ENCODE measurements around the gene MAD2L2. TPM values are rescaled to one million over a fixed set of nuclear protein-coding genes. Genes with fewer than 3 reads are reported as not detected.
A peak's percentile ranks its signal among the peaks of the same experiment; 100 is the strongest.

MAD2L2 gene
- polyA plus RNA-seq, 3 donors = 50.4 to 71.3 (median 57.8) TPM

DNA sequence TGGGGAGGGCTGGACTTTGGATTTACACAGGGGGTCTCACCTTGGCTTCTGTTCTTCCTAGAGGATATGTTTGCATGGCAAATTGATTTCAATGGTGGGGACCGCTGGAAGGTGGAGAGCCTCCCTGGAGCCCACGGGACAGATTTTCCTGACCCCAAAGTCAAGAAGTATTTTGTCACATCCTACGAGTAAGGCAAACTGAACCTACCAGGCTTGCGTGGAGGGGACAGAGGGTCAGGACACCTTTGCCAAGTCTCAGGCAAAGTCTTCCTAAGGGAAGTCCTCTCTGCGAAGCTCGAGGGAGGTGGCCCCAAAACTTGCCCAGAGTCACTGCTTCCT lies 9.8 kb downstream of the MAD2L2 start:
- no peaks in the 10 kb centered on the region for H3K9me3 Mint-ChIP-seq
- 60% methylated on average over 5 of the region's 6 CpGs for WGBS (ENCODE audit: insufficient coverage)
- TF ChIP-seq, protein P1, sequence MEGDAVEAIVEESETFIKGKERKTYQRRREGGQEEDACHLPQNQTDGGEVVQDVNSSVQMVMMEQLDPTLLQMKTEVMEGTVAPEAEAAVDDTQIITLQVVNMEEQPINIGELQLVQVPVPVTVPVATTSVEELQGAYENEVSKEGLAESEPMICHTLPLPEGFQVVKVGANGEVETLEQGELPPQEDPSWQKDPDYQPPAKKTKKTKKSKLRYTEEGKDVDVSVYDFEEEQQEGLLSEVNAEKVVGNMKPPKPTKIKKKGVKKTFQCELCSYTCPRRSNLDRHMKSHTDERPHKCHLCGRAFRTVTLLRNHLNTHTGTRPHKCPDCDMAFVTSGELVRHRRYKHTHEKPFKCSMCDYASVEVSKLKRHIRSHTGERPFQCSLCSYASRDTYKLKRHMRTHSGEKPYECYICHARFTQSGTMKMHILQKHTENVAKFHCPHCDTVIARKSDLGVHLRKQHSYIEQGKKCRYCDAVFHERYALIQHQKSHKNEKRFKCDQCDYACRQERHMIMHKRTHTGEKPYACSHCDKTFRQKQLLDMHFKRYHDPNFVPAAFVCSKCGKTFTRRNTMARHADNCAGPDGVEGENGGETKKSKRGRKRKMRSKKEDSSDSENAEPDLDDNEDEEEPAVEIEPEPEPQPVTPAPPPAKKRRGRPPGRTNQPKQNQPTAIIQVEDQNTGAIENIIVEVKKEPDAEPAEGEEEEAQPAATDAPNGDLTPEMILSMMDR (IDR thresholded peaks at IDR 0.05) = no peak
- H3K4me1 Mint-ChIP-seq = peaks cover 15% of the 10 kb centered on the region
- peaks cover 18 to 20% of the 10 kb centered on the region in 2 donors for H3K4me1 ChIP-seq (ENCODE audit: control insufficient read depth in 1 of 2, insufficient read depth in 2 of 2, low read length in 2 of 2)
- no peaks in the 10 kb centered on the region for H3K27me3 ChIP-seq (ENCODE audit: control insufficient read depth in 2 of 2, insufficient read depth in 2 of 2, low read length in 2 of 2)
- H3K36me3 ChIP-seq (replicated peaks in 1 of 2; ENCODE audit: control insufficient read depth in 1 of 2, insufficient read depth in 2 of 2, low read length in 2 of 2) = peaks cover 39 to 66% of the 10 kb centered on the region in 2 donors
- intact Hi-C loops (cut with micrococcal nuclease) = loop anchor here in 1 of 2 donors (5.0 kb wide), 1 partner anchor 46 kb away; no protein-coding TSS in a partner anchor
- peaks cover 26% of the 10 kb centered on the region for H4K20me1 ChIP-seq (ENCODE audit: insufficient read depth, low read length)
- H3K36me3 Mint-ChIP-seq = peaks cover 49 to 75% of the 10 kb centered on the region in 2 donors
- peak overlapping the region; percentile 35 to 70 for H3K27ac ChIP-seq (ENCODE audit: low read depth in 1 of 2, low read length in 2 of 2)
- no peaks in the 10 kb centered on the region for H3K9me3 ChIP-seq (replicated peaks in 1 of 2; ENCODE audit: control insufficient read depth in 1 of 2, insufficient read depth in 1 of 2, low read length in 2 of 2)
- H3K4me2 ChIP-seq (replicated peaks; ENCODE audit: extremely low read depth, low read length, poor library complexity, severe bottlenecking) = no peak overlapping the region
- H3K27me3 Mint-ChIP-seq (ENCODE audit: low read depth in 3 of 3) = no peaks in the 10 kb centered on the region
- no peak overlapping the region for H3K9ac ChIP-seq (ENCODE audit: insufficient read depth, low read length, poor library complexity, severe bottlenecking)
- H3K4me3 ChIP-seq (replicated peaks in 1 of 3; ENCODE audit: low read depth in 2 of 3, low read length in 3 of 3) = no peak overlapping the region
- DNase-seq = no peak
- H3K79me2 ChIP-seq (ENCODE audit: insufficient read depth, low read length) = peaks cover 5% of the 10 kb centered on the region
- H3K4me3 Mint-ChIP-seq = no peak overlapping the region
- no peak overlapping the region for H2AFZ ChIP-seq (ENCODE audit: insufficient read depth, low read depth, low read length, poor library complexity, severe bottlenecking)
- peak overlapping the region in 2 of 7 donors; percentile 18 to 33 for H3K27ac Mint-ChIP-seq

DNA sequence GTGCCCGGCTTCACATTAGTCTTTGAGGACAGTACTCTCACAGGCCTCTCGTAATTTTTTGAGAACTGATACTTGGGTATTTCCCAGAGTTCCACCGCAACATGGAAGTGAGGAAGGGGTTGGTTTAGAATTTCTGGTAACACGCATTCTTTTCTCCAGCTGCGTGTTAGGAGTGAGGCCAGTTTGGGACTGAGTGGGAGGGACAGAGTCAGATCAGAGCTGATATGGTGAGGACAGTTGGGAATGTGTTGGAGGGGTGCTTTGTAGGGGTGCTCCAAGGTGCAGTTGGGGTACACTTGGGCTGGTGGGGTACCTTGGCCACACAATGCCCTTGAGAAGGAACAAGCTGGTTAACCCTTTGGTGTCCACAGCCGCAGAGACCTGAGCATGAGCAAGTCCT lies 10.2 kb downstream of the MAD2L2 start:
- Mint-ChIP-seq H3K36me3 (peaks cover 45 to 71% of the 10 kb centered on the region in 2 donors), H3K4me3 (no peak overlapping the region), H3K9me3 (no peaks in the 10 kb centered on the region), H3K27me3 (ENCODE audit: low read depth in 3 of 3) (no peaks in the 10 kb centered on the region), H3K4me1 (peaks cover 17% of the 10 kb centered on the region), H3K27ac (peak overlapping the region in 6 of 7 donors; percentile 39 to 83 (median 74))
- no peaks in the 10 kb centered on the region for H3K9me3 ChIP-seq (replicated peaks in 1 of 2; ENCODE audit: control insufficient read depth in 1 of 2, insufficient read depth in 1 of 2, low read length in 2 of 2)
- peaks cover 31% of the 10 kb centered on the region for H4K20me1 ChIP-seq (ENCODE audit: insufficient read depth, low read length)
- peaks cover 38 to 62% of the 10 kb centered on the region in 2 donors for H3K36me3 ChIP-seq (replicated peaks in 1 of 2; ENCODE audit: control insufficient read depth in 1 of 2, insufficient read depth in 2 of 2, low read length in 2 of 2)
- no peak overlapping the region for H3K4me2 ChIP-seq (replicated peaks; ENCODE audit: extremely low read depth, low read length, poor library complexity, severe bottlenecking)
- H3K4me3 ChIP-seq (replicated peaks in 1 of 3; ENCODE audit: low read depth in 2 of 3, low read length in 3 of 3) = no peak overlapping the region
- H3K9ac ChIP-seq (ENCODE audit: insufficient read depth, low read length, poor library complexity, severe bottlenecking) = peak overlapping the region; percentile 32
- DNase-seq = peak; percentile 11 to 73 (median 29)
- TF ChIP-seq, protein P1 (IDR thresholded peaks at IDR 0.05) = no peak
- peaks cover 18 to 22% of the 10 kb centered on the region in 2 donors for H3K4me1 ChIP-seq (ENCODE audit: control insufficient read depth in 1 of 2, insufficient read depth in 2 of 2, low read length in 2 of 2)
- H3K79me2 ChIP-seq (ENCODE audit: insufficient read depth, low read length) = peaks cover 9% of the 10 kb centered on the region
- peak overlapping the region; percentile 46 to 70 for H3K27ac ChIP-seq (ENCODE audit: low read depth in 1 of 2, low read length in 2 of 2)
- WGBS (ENCODE audit: insufficient coverage) = 15% methylated on average over 5 of the region's 6 CpGs
- H3K27me3 ChIP-seq (ENCODE audit: control insufficient read depth in 2 of 2, insufficient read depth in 2 of 2, low read length in 2 of 2) = no peaks in the 10 kb centered on the region
- no peak overlapping the region for H2AFZ ChIP-seq (ENCODE audit: insufficient read depth, low read depth, low read length, poor library complexity, severe bottlenecking)
- intact Hi-C loops (cut with micrococcal nuclease) = loop anchor here in 1 of 2 donors (5.0 kb wide), 1 partner anchor 47 kb away; no protein-coding TSS in a partner anchor
